Activated naive CD8-positive, alpha-beta T cell treated with anti-CD3 and anti-CD28 coated beads, Interleukin-2, amount 50 U/mL, for 24 hours (primary cell): ENCODE results near the gene KBTBD13.
"Not testable (repeated sequence)": the region's sequence is repeated elsewhere in the genome, so short reads cannot be mapped to it uniquely, and the experiment has no call there.

Source experiments
- ATAC-seq: fragments of 150-1000 bp; cut with Tn5 transposase; one replicate; pipeline ENCODE4 v1.10.0; 2021
- DNase-seq: peaks from one replicate; pipeline ENCODE4 v3.0.0; 2021
- H3K27ac Mint-ChIP-seq: one replicate; pipeline ENCODE4 v1.8.0; 2021; ENCODE audit warnings: mild to moderate bottlenecking, mixed read lengths
- H3K27me3 Mint-ChIP-seq: one replicate; pipeline ENCODE4 v1.8.0; 2021; ENCODE audit warnings: mixed read lengths
- H3K36me3 Mint-ChIP-seq: one replicate; pipeline ENCODE4 v1.8.0; 2021; ENCODE audit warnings: low read depth, mixed read lengths
- H3K4me1 Mint-ChIP-seq: one replicate; pipeline ENCODE4 v1.8.0; 2021; ENCODE audit warnings: mixed read lengths
- H3K4me3 Mint-ChIP-seq: one replicate; pipeline ENCODE4 v1.8.0; 2021; ENCODE audit warnings: mild to moderate bottlenecking, moderate library complexity, mixed read lengths
- H3K9me3 Mint-ChIP-seq: one replicate; pipeline ENCODE4 v1.8.0; 2021; ENCODE audit warnings: mixed read lengths

KBTBD13 gene

DNA sequence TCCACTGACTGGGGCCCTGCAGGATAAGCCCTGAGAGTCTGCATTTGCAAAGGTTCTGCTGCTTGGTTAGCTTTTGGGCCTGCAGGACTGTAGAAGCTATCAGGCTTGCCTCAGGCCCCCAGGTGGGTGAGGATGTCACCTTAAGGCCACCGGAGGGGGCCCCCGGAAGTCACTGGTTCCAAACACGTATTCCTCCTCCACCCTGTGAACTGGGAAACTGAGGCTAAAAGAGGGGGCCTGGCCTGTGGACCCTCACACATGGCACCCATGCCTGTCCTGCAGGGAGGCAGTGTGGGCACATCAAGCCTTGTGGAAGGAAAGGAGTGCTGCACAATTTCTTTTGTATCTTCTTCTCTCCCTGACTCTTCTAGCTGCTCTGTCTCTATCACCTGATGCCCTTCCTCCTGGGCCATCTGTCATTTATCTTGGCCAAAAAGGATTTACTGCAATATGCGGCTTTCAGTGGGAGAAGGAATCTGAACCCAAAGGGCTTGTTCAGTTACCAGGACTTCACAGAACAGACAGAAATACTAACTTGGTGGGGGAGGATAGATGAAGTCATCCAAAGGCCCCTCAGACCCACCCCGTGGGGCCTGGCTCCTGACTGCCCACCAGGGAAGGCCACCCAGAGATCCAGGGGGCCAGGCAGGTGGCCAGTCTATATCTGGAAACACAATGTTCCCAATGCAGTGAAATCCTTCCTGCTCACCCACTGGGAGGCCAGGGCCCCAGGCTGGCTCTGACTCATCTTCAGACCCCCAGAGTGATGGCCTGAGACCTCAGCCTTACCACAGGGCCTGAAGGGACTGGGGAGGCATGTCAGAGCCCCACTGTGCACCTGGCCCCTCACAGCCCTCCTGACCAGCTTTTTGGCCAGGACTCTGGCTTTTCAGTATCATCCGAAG is 20.2 kb downstream of the KBTBD13 start:
- H3K36me3 Mint-ChIP-seq = peaks cover 19% of the 10 kb centered on the region
- H3K27me3 Mint-ChIP-seq = no peaks in the 10 kb centered on the region
- peaks cover 2% of the 10 kb centered on the region for H3K4me1 Mint-ChIP-seq
- DNase-seq (no peak), ATAC-seq (no peak)
- H3K9me3 Mint-ChIP-seq = no peaks in the 10 kb centered on the region
- H3K27ac Mint-ChIP-seq = no peak overlapping the region
- no peak overlapping the region for H3K4me3 Mint-ChIP-seq

DNA sequence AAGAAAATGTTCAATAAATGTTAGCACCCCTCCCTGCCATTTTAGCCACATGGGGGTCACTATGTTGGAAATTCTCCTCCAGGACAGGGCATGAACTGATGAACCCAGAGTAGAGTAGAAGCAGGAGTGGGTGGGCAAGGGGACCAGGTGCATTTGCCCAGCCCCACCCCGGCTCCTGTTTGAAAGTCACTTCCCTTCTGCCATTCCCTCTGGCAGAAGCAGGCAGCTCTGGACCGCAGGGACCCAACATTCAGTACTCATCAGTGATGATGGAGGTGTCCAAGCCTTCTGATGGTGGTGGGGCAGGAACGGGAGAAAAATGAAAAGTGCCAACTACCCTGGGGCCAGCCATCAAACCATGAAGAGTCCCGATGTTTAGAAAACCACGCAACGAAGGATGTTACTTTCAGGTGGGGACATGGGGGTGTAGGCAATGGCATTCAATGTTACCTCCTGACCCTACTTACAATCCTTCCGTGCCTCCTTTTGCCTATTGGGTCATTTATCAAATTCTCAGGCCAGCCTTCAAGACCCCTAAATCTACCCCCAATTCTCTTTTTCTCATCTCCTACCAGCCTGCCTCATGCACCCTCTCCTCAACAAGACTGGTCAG is 21.2 kb downstream of the KBTBD13 start:
- Mint-ChIP-seq H3K9me3 (no peaks in the 10 kb centered on the region), H3K4me3 (no peak overlapping the region), H3K27ac (no peak overlapping the region), H3K27me3 (no peaks in the 10 kb centered on the region), H3K4me1 (peaks cover 2% of the 10 kb centered on the region), H3K36me3 (peaks cover 19% of the 10 kb centered on the region)
- no peak for ATAC-seq
- no peak for DNase-seq

DNA sequence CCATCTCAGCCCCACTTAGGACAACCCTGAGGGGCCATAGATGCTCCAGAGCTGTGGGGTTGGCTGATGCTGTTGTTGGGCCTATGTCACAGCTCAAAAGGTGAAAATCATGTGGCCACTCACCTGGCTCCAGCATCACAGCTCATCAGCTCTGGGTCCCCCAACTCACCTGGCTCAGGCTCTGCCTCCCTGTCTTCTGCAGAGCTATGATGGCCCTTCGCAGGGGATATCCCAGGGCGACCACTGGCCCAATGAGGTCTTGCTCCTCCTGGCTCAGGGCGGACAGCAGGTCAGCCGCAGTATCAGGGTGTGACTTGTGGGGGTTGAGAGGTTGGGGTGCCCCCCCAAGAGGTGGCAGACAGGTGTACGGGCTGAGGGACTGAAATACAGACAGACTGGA is 22.8 kb downstream of the KBTBD13 start:
- H3K27ac Mint-ChIP-seq = no peak overlapping the region
- peaks cover 22% of the 10 kb centered on the region for H3K36me3 Mint-ChIP-seq
- no peak overlapping the region for H3K4me3 Mint-ChIP-seq
- DNase-seq (no peak), ATAC-seq (no peak)
- H3K4me1 Mint-ChIP-seq = peaks cover 2% of the 10 kb centered on the region
- no peaks in the 10 kb centered on the region for H3K27me3 Mint-ChIP-seq
- no peaks in the 10 kb centered on the region for H3K9me3 Mint-ChIP-seq

DNA sequence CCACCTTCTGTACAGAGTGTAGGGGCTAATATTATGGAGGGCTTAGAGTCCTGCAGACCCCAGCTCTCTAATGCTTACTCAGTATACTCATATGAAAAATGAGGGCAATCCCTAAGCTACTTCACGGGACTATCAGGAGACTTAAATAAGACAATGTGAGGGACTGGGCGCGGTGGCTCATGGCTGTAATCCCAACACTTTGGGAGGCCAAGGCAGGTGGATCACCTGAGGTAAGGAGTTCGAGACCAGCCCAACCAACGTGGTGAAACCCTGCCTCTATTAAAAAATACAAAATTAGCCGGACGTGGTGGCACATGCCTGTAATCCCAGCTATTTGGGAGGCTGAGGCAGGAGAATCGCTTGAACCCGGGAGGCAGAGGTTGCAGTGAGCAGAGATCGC is 23.3 kb downstream of the KBTBD13 start:
- H3K36me3 Mint-ChIP-seq = peaks cover 22% of the 10 kb centered on the region
- not testable (repeated sequence) for H3K27ac Mint-ChIP-seq, ATAC-seq, H3K27me3 Mint-ChIP-seq, H3K9me3 Mint-ChIP-seq, H3K4me3 Mint-ChIP-seq, DNase-seq, H3K4me1 Mint-ChIP-seq

DNA sequence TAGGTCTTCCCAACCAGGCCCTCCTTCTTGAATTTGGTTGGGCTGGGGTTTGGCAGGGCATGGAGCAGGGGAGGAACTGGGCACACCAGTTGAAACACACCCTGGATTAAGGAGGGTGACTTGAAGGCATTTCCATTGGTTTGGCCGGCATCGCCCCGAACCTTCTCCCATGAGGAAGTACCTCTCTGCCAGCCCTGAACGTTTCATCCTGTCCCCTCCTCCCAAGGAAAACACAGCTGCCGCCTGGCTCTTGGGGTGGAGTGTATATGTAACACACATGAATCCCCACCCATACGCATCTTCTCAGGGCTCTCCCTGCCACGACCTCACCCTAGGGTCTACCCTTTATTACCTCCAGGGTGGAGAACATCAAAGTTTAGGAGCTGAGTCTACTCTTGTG is 23.9 kb downstream of the KBTBD13 start:
- Mint-ChIP-seq H3K27ac (no peak overlapping the region), H3K36me3 (peaks cover 22% of the 10 kb centered on the region), H3K27me3 (no peaks in the 10 kb centered on the region), H3K9me3 (no peaks in the 10 kb centered on the region), H3K4me3 (no peak overlapping the region), H3K4me1 (peaks cover 2% of the 10 kb centered on the region)
- no peak for ATAC-seq
- DNase-seq = no peak

DNA sequence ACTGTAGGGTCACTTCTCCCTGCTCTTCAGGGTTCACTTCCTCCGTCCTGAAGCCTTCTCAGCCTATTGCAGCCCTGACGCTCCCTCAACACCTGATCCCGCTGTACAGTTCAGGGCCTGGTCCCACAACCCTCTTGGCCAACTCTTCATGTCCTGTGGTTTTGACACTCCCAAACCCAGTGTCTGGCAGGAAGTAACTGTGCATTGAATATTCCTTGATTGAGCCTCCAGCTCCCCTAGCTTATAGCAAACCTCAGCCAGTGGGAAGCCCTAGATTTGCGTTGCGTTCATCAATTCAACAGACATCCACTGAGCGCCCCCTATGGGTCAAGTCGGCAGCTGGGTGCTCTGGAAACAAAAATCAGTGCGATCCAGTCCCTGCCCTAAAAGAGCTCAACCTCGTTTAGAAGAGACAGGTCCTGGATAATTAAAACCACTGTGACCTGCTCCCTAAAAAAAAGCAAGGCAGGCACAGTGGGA is 24.9 kb downstream of the KBTBD13 start:
- peaks cover 2% of the 10 kb centered on the region for H3K4me1 Mint-ChIP-seq

DNA sequence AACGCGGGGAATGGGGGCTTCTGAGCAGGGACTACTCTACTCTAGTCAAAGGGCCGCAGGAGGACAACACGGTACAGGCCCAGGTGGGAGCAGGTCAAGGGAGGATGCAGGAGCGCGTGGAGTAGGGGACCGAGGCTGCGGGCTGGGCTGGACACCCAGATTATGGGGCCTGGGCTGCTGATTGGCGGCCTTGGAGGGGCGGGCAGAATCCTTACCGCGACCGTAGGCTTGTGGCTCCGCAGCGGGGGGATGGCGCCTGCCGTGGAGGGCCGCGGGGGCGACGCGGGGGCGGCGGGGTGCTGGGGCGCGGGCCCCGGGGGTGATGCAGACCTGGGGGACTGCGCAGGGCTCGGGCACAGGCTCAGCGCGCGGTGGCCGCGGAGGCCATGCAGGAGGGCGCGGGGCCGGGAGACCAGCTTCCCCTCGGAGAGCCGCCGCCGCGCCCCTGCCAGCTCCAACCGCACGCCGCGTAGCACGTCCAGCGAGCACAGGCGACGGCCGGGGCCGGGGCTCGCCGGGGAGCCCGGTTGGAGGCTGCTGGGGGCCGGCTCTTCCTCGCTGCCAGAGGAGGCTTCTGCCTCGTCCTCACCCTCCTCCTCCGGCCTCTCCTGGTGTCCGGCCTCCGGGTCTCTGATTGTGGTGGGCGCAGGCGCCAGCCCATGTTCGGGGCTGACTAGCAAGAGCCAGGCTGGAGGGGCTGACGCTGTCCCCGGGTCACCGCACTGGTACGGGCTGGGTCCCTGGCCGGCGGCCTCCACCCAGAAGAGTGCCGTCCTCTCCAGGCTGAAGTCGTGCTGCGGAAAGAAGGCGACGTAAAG is 25.6 kb downstream of the KBTBD13 start:
- Mint-ChIP-seq H3K27me3 (no peaks in the 10 kb centered on the region), H3K27ac (no peak overlapping the region), H3K4me3 (no peak overlapping the region), H3K36me3 (peaks cover 23% of the 10 kb centered on the region), H3K9me3 (no peaks in the 10 kb centered on the region), H3K4me1 (peaks cover 2% of the 10 kb centered on the region)
- DNase-seq (no peak), ATAC-seq (no peak)

More for the DNA sequence above, 24.9 kb downstream of the KBTBD13 start:
- ATAC-seq (no peak), DNase-seq (peak; percentile 73)
- Mint-ChIP-seq H3K27me3 (no peaks in the 10 kb centered on the region), H3K9me3 (no peaks in the 10 kb centered on the region), H3K27ac (no peak overlapping the region), H3K4me3 (no peak overlapping the region), H3K36me3 (peaks cover 23% of the 10 kb centered on the region)

DNA sequence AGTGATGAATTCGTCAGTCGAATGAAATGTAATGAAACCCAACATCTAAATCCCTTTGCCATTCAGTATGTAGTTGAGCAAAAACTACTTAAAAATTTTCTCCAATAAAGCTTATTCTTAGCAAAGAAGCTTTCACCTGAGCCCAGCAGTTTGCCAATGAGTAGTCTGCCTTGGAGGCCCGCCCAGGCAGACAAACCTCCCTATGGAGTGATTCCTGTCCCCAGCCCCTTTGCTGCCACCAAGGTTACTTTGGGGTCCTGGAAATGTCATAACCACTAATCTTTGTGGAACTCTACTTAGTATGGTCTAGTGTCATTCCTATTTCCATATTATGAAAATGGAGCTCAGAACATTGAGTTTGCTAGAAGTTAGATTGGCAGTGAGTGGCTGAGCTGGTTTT is 26.4 kb downstream of the KBTBD13 start:
- no peaks in the 10 kb centered on the region for H3K9me3 Mint-ChIP-seq

DNA sequence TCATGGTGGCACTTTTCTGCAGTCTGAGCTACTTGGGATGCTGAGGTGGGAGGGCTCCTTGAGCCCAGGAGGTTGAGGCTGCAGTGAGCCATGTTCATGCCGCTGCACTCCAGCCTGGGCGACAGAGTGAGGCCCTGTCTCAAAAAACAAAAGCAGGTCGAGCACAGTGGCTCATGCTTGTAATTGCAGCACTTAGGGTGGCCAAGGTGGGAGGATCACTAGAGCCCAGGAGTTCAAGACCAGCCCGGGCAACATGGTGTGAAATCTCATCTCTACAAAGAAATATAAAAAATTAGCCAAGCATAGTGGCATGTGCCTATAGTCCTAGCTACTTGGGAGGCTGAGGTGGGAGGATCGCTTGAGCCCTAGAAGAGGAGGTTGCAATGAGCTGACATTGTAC is 28.5 kb downstream of the KBTBD13 start:
- no peaks in the 10 kb centered on the region for H3K27me3 Mint-ChIP-seq
- H3K9me3 Mint-ChIP-seq = no peaks in the 10 kb centered on the region
- H3K4me3 Mint-ChIP-seq = no peak overlapping the region
- H3K27ac Mint-ChIP-seq = no peak overlapping the region
- peaks cover 2% of the 10 kb centered on the region for H3K4me1 Mint-ChIP-seq
- DNase-seq (no peak), ATAC-seq (no peak)
- peaks cover 14% of the 10 kb centered on the region for H3K36me3 Mint-ChIP-seq

More for the DNA sequence above, 26.4 kb downstream of the KBTBD13 start:
- Mint-ChIP-seq H3K4me1 (peaks cover 2% of the 10 kb centered on the region), H3K4me3 (no peak overlapping the region), H3K36me3 (peaks cover 20% of the 10 kb centered on the region), H3K27ac (no peak overlapping the region), H3K27me3 (no peaks in the 10 kb centered on the region)
- no peak for DNase-seq
- no peak for ATAC-seq

DNA sequence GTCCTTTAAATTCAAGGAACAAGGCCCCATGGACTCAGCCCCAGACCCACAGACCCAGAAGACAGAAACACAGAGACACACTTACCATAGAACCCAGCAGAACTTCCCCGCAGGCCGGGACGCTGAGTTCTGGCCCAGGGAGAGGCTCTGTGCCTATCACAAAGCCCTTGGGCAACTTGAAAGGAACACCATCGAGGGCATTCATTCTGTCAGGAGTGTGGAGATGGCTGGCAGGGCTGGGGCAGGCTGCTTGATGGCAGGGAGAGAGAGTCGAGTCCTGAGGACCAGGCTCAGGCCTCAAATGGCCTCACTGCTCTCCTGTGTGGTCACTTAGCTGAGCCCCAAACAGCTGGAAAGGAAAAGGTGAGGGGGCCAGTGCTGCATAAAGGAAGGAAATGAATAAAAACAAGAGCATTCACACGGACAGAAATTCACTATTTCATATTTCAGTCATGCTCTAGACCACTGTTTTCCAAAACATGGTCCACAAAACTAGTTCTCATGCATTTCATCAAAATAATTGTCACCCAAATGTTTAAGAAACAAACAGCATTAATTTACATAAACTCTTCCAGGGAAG is 29.6 kb downstream of the KBTBD13 start:
- ATAC-seq (no peak), DNase-seq (no peak)
- no peaks in the 10 kb centered on the region for H3K27me3 Mint-ChIP-seq
- H3K36me3 Mint-ChIP-seq = peaks cover 9% of the 10 kb centered on the region
- peaks cover 2% of the 10 kb centered on the region for H3K4me1 Mint-ChIP-seq
- H3K4me3 Mint-ChIP-seq = no peak overlapping the region
- no peaks in the 10 kb centered on the region for H3K9me3 Mint-ChIP-seq
- no peak overlapping the region for H3K27ac Mint-ChIP-seq

DNA sequence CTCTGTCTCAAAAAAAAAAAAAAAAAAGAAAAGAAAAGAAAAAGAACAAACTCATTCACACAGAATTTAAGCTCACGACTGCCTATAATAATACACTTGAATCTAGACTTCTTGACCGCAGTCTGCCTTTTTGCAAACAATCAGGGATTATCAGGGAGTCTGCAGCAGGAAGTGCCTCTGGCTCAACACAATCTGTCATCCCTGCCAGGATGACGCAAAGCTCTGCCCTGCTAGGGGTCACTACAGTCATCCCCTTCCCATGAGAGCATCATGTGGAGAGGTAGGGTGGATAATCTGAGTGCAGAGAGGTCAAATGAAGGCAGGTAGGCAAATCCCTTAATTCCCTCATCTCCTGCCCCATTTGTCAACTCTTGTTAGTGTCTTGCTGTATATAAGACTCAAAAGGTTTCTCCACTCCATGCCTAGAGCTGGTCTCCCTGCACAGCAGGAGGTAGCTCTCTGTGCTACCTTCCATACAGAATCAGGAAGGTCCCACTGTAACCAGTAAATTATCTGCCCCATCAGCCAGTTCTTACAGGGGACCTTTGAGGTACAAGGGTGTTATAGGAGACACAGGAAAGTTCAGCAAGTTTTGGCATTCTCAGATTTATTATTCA is 34.2 kb downstream of the KBTBD13 start:
- H3K9me3 Mint-ChIP-seq = no peaks in the 10 kb centered on the region
- H3K27ac Mint-ChIP-seq = no peak overlapping the region
- ATAC-seq (no peak), DNase-seq (no peak)
- H3K27me3 Mint-ChIP-seq = no peaks in the 10 kb centered on the region
- no peak overlapping the region for H3K4me3 Mint-ChIP-seq
- H3K4me1 Mint-ChIP-seq = no peaks in the 10 kb centered on the region
- peaks cover 19% of the 10 kb centered on the region for H3K36me3 Mint-ChIP-seq

DNA sequence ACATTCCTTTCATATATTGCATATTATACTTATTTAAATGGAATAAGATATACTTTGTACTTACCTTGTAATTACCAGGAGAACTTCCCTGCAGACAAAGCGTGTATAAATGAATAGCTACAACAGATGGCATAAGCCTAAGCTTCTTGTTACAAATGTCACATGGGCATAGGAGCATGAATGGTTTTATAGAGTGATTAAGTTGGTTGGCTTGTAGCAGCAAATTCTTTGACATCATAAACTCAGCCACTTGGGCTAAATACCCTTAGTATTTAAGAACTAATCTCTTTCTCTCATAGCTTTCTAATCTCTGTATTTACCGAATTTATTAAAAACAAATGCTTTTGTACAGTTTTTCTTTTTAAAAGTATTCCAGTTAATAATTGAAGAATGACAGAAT is 38.5 kb downstream of the KBTBD13 start, which contains the start of gene UBAP1L:
UBAP1L (minus strand) TSS at position 115 of the 400 bp plus-strand sequence. CDS start 8,985 bp downstream, outside the sequence.
- H3K9me3 Mint-ChIP-seq = no peaks in the 10 kb centered on the region
- peaks cover 40% of the 10 kb centered on the region for H3K36me3 Mint-ChIP-seq
- no peak within 1 kb of the TSS for H3K27ac Mint-ChIP-seq
- ATAC-seq = no peak
- no peak within 1 kb of the TSS for H3K4me3 Mint-ChIP-seq
- DNase-seq = no peak
- H3K27me3 Mint-ChIP-seq = no peaks in the 10 kb centered on the region
- no peaks in the 10 kb centered on the region for H3K4me1 Mint-ChIP-seq

DNA sequence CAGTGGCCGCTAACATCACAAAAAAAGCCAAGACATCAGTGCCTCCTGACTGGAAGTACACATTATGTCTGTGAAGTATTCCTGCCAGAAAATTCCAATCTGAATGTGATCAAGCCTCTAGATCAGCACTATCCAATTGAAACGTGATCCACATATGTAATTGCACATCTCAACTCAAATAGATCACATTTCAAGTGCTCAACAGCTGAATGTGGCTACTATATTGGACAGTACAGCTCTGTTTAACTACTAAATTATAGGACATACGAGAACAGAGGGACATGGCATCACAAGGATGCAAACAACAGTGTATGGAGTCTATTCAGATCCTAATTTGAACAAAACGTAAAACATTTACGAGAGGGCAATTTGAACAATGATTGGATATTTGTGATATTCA is 39.0 kb downstream of the KBTBD13 start:
- no peak overlapping the region for H3K4me3 Mint-ChIP-seq
- no peaks in the 10 kb centered on the region for H3K9me3 Mint-ChIP-seq
- DNase-seq (no peak), ATAC-seq (no peak)
- H3K4me1 Mint-ChIP-seq = no peaks in the 10 kb centered on the region
- H3K27ac Mint-ChIP-seq = no peak overlapping the region
- H3K27me3 Mint-ChIP-seq = no peaks in the 10 kb centered on the region
- H3K36me3 Mint-ChIP-seq = peaks cover 40% of the 10 kb centered on the region
